GM18508 (cell line): ENCODE measurements around the gene IER3.

ENCODE experiments used
- ATAC-seq: cut with Tn5 transposase; IDR thresholded peaks from one replicate; pipeline ENCODE4 v1.9.1; 2021; ENCODE audit warnings: moderate number of reproducible peaks; ENCODE audit not compliant: insufficient read depth, unreplicated experiment

IER3 gene

DNA sequence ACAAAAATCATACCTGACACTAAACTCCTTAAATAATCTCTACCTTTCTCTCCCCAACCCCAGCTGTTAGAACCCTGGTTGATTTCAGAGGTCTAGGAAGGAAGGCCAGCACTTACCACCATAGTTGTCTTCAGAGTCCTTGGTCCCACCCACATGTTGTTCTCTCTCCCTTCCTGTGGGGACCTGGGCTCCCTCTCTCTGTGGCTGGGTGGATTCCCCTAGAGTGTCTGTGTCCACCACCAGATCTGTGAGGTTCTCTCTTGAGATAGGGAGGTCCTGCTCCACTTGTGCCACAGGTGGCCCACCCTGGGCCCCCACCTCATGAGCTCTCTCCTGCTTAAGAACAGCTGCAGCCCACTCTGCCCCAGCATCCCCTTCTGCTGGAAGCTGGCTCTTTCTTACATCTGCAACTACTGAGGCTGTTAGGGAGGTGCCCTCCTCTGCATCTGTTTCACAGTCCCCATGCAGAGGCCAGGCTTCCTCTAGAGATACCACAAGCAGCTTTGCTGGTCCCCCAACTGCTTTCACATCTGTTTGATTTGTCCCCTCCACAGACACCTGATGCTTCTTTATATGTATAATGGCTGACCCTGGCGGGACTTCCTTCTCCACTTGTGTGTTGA is 32.5 kb downstream of the IER3 start:
- no peak for ATAC-seq

DNA sequence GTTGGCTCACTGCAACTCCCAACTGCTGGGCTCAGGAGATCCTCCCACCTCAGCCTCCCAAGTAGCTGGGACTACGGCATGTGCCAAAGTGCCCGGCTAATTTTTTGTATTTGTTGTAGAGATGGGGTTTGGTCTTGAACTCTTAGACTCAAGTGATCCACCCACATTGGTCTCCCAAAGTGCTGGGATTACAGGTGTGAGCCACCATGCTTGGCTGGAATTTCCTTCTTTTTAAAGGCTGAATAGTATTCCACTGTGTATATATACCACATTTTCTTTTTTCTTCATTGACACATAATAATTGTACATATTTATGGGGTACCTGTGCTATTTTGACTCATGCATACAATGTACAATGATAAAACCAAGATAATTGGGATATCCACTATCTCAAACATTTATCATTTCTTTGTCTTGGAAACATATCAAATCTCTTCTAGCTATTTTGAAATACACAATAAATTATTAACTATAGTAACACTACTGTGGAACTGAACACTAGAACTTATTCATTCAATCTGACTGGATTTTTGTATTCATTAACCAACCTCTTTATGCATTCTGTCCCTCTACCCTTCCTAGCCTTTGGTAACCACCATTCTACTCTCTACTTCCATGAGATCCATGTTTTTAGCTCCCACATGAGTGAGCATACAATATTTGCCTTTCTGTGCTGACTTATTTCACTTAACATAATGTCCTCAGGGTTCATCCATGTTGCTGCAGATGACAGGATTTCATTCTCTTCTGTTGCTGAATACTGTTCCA is 35.1 kb downstream of the IER3 start:
- ATAC-seq, result no peak

DNA sequence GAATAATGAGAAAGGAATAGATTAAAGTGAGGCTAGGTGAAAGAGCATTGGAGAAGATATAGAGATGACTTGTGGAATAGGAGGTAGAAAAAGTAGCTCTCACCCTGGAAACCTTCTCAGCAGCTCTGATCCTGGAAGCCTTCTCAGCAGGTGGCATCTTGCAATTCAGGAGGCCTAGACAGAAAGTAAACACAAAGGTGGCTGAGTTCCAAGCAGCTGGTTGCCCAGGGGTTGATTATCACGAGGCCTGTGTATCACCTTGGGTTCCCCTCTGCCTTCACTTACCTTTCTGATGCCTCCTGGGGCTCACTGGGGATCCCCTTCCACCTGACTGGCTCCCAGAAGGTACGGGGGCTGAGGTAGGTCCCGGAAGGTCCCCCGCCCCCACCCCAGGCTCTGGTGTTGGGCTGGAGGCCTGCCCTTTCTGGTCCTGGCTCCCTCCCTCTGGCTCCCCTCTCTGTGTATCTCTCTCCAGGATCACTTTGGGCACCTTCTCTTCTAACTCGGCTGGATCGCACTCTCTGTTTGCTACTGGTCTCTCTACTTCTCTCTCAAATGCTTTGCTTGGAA is 37.0 kb downstream of the IER3 start:
- no peak for ATAC-seq

DNA sequence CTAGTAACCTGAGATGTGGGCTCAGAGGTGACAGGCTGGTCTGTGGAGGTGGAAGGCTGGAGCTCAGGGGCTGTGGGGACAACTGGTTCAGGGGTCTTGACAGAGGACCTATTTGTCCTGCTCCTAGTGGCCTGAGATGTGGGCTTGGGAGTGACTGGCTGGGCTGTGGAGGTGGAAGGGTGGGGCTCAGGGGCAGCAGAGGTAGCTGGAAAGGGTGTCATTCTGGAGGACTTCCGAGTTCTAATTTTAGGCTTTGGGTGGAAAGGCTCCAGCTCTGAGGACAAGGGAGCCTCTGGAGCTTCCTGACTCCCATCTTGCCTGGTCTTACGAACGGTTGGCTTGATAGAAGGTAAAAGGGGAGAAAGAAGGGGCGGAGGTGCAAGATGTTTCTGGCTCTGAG is 38.7 kb downstream of the IER3 start:
- ATAC-seq, result no peak

DNA sequence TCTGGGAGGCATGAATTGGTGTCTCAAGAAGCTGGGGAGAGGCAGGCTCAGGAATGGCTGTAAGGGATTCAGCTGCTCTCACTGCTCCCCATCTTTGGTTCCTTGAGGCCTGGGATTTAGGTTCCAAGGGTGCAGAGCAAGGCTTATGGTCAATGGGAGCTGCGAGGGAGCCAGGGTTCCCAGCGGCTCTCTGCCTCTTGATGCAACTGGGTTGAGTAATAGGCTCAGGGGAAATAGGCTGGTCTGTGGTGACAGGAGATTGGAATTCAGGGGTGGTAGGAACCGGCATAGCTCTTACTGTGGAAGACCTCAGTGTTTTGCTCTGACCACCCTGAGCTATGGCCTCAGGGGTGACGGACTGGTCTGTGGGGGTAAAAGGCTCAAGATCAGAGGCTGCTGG is 40.5 kb downstream of the IER3 start:
- ATAC-seq, result no peak

DNA sequence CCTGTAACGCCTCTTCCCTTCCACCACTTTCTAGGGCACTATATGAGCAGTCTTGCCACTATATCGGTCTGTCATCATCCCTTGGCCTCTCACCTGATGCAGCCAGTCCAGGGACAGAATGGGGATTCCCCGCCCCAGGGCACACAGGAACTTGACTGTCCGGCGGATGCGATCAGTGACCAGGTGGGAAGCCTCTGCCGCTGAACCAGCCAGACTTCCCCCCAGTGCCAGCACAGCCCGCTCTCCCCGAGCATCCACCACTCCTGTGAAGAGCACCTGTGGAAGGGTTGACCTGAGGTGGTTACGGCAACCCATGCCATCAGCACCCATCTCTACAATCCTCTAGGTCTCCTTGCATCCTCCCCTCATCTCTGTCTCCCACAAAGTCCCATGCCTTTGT is 41.3 kb downstream of the IER3 start:
- no peak for ATAC-seq

DNA sequence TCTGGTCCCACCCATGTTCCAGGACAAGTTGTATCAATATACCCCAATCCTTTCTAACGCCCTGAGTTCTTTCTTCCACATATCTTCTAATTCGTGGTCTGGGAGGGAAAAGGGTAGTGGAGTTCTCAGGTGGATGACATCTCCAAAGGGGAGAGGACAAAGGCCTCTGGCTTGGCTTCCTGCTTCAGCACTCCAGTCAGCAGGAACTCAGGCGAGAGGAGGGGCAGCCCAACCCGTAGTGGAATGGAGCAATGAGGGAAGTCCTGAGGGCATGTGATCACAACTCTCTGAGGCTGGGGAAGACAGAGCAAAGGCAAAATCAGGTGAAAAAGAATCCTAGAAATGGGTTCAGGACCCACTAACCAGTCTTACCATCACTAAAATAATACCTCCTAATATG is 44.0 kb downstream of the IER3 start:
- ATAC-seq, result no peak

DNA sequence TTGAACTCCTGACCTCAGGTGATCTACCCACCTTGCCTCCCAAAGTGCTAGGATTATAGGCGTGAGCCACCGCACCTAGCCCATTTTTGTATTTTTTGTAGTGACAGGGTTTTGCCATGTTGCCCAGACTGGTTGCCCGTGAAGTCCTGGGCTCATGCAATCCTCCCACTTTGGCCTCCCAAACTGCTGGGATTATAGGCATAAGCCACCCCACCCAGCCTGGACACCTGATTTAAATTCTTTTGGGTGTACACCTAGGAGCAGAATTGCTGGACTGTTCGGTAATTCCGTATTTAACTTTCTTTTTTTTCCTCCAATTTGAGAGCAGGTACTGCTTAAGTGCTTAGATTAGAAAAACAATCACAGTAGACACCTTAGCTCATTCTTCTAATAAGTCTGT is 47.9 kb downstream of the IER3 start:
- no peak for ATAC-seq
